ENCODE measurements around the gene ACAP1.

GRCh38 chr17:7311110-7311705 is 25.1 kb upstream of the ACAP1 start:
- no peak for TF ChIP-seq NFRKB (IDR thresholded peaks at IDR 0.05)
- TF ChIP-seq ZNF384 (IDR thresholded peaks at IDR 0.05) = no peak

Data from HEK293T (cell line).